Mesothelial cell of epicardium (in vitro differentiated cells): Measurements from ENCODE around the gene SETD1A. TPM values are rescaled to one million over a fixed set of nuclear protein-coding genes. Genes with fewer than 3 reads are reported as not detected.

ENCODE experiments used
- DNase-seq, 2 experiments: peaks; one replicate each; pipeline ENCODE4 v3.0.0; 2021; ENCODE audit warnings: low spot score in 2 of 2; ENCODE audit not compliant: unreplicated experiment in 2 of 2
- H3K27ac Mint-ChIP-seq: 2 replicates; pipeline ENCODE4 v1.8.0; 2021; ENCODE audit warnings: mixed read lengths
- H3K27me3 Mint-ChIP-seq: 2 replicates; pipeline ENCODE4 v1.8.0; 2021; ENCODE audit warnings: low read depth, mixed read lengths
- H3K36me3 Mint-ChIP-seq: 2 replicates; pipeline ENCODE4 v1.8.0; 2021; ENCODE audit warnings: mixed read lengths
- H3K4me1 Mint-ChIP-seq: 2 replicates; pipeline ENCODE4 v1.8.0; 2021; ENCODE audit warnings: mixed read lengths
- H3K4me3 Mint-ChIP-seq: 2 replicates; pipeline ENCODE4 v1.8.0; 2021; ENCODE audit warnings: mild to moderate bottlenecking, moderate library complexity, mixed read lengths
- H3K9me3 Mint-ChIP-seq: 2 replicates; pipeline ENCODE4 v1.8.0; 2021; ENCODE audit warnings: mixed read lengths
- CTCF ChIP-seq: fragments of 200-600 bp; sonication (generic); IDR thresholded peaks from one replicate; pipeline ENCODE4 v1.5.0; 2021; ENCODE audit warnings: antibody characterized with exemption; ENCODE audit not compliant: unreplicated experiment
- total RNA-seq: library from RNA; stranded (reverse); gene quantifications from 3 replicates; pipeline ENCODE4 v1.2.1, GENCODE V29; 2021

The SETD1A gene
- total RNA-seq, 1 donor from 2014 or later: 36.4 TPM

DNA sequence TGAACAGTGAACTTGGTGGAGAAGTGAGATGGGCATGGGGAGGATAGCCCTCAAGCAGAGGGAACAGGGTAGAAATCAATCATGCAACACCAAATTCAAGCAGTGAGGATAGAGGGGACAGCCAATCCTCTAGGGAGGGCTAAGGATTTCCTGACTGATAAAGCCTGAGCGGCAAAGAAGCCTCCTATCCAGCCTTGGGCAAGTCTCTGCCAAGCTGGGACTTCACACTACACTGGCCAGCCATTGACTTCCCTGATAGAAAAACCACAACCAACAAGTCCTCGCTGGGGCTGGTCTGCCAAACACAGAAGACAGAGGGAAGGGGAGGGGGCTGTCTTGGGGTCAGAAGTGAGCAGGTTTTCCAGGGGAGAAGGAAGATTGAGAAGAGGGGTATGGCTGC lies 36.7 kb upstream of the SETD1A start:
- no peaks in the 10 kb centered on the region for H3K27me3 Mint-ChIP-seq
- H3K4me3 Mint-ChIP-seq: peak overlapping the region; percentile 40

GRCh38 chr16:30921459-30921747 lies 36.2 kb upstream of the SETD1A start:
- no peak for DNase-seq
- H3K27ac Mint-ChIP-seq: peak overlapping the region; percentile 100
- H3K36me3 Mint-ChIP-seq: no peaks in the 10 kb centered on the region
- peaks cover 13% of the 10 kb centered on the region for H3K4me1 Mint-ChIP-seq
- H3K27me3 Mint-ChIP-seq: no peaks in the 10 kb centered on the region
- H3K9me3 Mint-ChIP-seq: no peaks in the 10 kb centered on the region
- no peak for TF ChIP-seq CTCF
- H3K4me3 Mint-ChIP-seq: peak overlapping the region; percentile 100

More for the DNA sequence above, 36.7 kb upstream of the SETD1A start:
- H3K9me3 Mint-ChIP-seq: no peaks in the 10 kb centered on the region
- DNase-seq: no peak
- peak overlapping the region; percentile 26 for H3K27ac Mint-ChIP-seq
- no peak for TF ChIP-seq CTCF
- peaks cover 8% of the 10 kb centered on the region for H3K4me1 Mint-ChIP-seq
- no peaks in the 10 kb centered on the region for H3K36me3 Mint-ChIP-seq

GRCh38 chr16:30921748-30922419 lies 35.7 kb upstream of the SETD1A start:
- Mint-ChIP-seq H3K9me3 (no peaks in the 10 kb centered on the region), H3K27ac (peak overlapping the region; percentile 100), H3K4me1 (peaks cover 14% of the 10 kb centered on the region), H3K27me3 (no peaks in the 10 kb centered on the region), H3K4me3 (peak overlapping the region; percentile 100), H3K36me3 (no peaks in the 10 kb centered on the region)
- peak; percentile 94 for TF ChIP-seq CTCF
- peak; percentile 89 to 95 for DNase-seq

GRCh38 chr16:30922420-30922959 lies 35.1 kb upstream of the SETD1A start:
- no peaks in the 10 kb centered on the region for H3K9me3 Mint-ChIP-seq
- no peaks in the 10 kb centered on the region for H3K27me3 Mint-ChIP-seq
- H3K36me3 Mint-ChIP-seq: no peaks in the 10 kb centered on the region
- peaks cover 14% of the 10 kb centered on the region for H3K4me1 Mint-ChIP-seq
- peak overlapping the region; percentile 100 for H3K27ac Mint-ChIP-seq
- peak overlapping the region; percentile 100 for H3K4me3 Mint-ChIP-seq
- TF ChIP-seq CTCF: no peak
- peak; percentile 99 to 100 for DNase-seq

- Mint-ChIP-seq H3K4me1 (peaks cover 14% of the 10 kb centered on the region), H3K9me3 (no peaks in the 10 kb centered on the region), H3K36me3 (no peaks in the 10 kb centered on the region), H3K27me3 (no peaks in the 10 kb centered on the region), H3K27ac (peak overlapping the region; percentile 100), H3K4me3 (peak overlapping the region; percentile 100)
- no peak for TF ChIP-seq CTCF
- peak; percentile 95 to 97 for DNase-seq
Observed at GRCh38 chr16:30922960-30923535, 34.5 kb upstream of the SETD1A start.
